GM12874 (cell line): Measurements from ENCODE around the gene POLD3.

Source experiments
- CTCF ChIP-seq: IDR thresholded peaks from 2 replicates; pipeline ENCODE4 v1.5.1; 2011; ENCODE audit warnings: low read depth, mild to moderate bottlenecking, control low read depth, low read length, moderate library complexity; ENCODE audit not compliant: insufficient read depth

Gene POLD3

GRCh38 chr11:74647831-74648230, 55.4 kb downstream of the POLD3 start:
- no peak for TF ChIP-seq CTCF

- TF ChIP-seq CTCF = no peak
These were observed 56.5 kb downstream of the POLD3 start for GRCh38 chr11:74648894-74649293.

GRCh38 chr11:74650498-74650897, 58.1 kb downstream of the POLD3 start:
- no peak for TF ChIP-seq CTCF

- TF ChIP-seq CTCF = no peak
These were observed 62.6 kb downstream of the POLD3 start for GRCh38 chr11:74654976-74655375.

- no peak for TF ChIP-seq CTCF
These were observed 70.2 kb downstream of the POLD3 start for GRCh38 chr11:74662487-74663103.

- no peak for TF ChIP-seq CTCF
These were observed 70.9 kb downstream of the POLD3 start for GRCh38 chr11:74663315-74663714.

- TF ChIP-seq CTCF = no peak
These were observed 77.1 kb downstream of the POLD3 start for GRCh38 chr11:74669211-74670160.
